Activated CD8-positive, alpha-beta T cell treated with anti-CD3 and anti-CD28 coated beads for 36 hours (primary cell): Measurements from ENCODE around the gene NANOS2. TPM values are rescaled to one million over a fixed set of nuclear protein-coding genes. Genes with fewer than 3 reads are reported as not detected.

Source experiments
- ATAC-seq: fragments of 200-7000 bp; cut with Tn5 transposase; one replicate; pipeline ENCODE4 v1.10.0; 2021; ENCODE audit warnings: mild to moderate bottlenecking, moderate library complexity
- CTCF ChIA-PET: fragments of 350-600 bp; sonication (Branson Sonifier 250); formaldehyde crosslinking; loops from one replicate; lab custom pipeline; 2021; ENCODE audit warnings: antibody characterized with exemption; lab: Charles Lee
- POLR2A ChIA-PET: fragments of 350-600 bp; sonication (Branson Sonifier 250); formaldehyde crosslinking; loops from one replicate; lab custom pipeline; 2021; ENCODE audit warnings: antibody characterized with exemption; lab: Charles Lee
- DNase-seq: peaks from one replicate; pipeline ENCODE4 v3.0.0-alpha.2; 2020
- H3K27ac Mint-ChIP-seq: one replicate; pipeline ENCODE4 v1.8.0; 2021; ENCODE audit warnings: mild to moderate bottlenecking, mixed read lengths
- H3K27me3 Mint-ChIP-seq: one replicate; pipeline ENCODE4 v1.8.0; 2021; ENCODE audit warnings: mixed read lengths
- H3K36me3 Mint-ChIP-seq: one replicate; pipeline ENCODE4 v1.8.0; 2021; ENCODE audit warnings: low read depth, mixed read lengths
- H3K4me1 Mint-ChIP-seq: one replicate; pipeline ENCODE4 v1.8.0; 2021; ENCODE audit warnings: low read depth, mixed read lengths
- H3K4me3 Mint-ChIP-seq: one replicate; pipeline ENCODE4 v1.8.0; 2021; ENCODE audit warnings: mild to moderate bottlenecking, moderate library complexity, mixed read lengths
- H3K9me3 Mint-ChIP-seq: one replicate; pipeline ENCODE4 v1.8.0; 2021; ENCODE audit warnings: mixed read lengths
- CTCF ChIP-seq: fragments of 200-600 bp; IDR thresholded peaks from one replicate; pipeline ENCODE4 v1.8.0; 2022; ENCODE audit warnings: antibody characterized with exemption, mild to moderate bottlenecking
- intact Hi-C: fragments of 100-400 bp; cut with micrococcal nuclease; formaldehyde crosslinking; loops from one replicate; pipeline ENCODE4 v1.10.0; 2022
- total RNA-seq, 2 experiments: library from RNA; stranded (reverse); gene quantifications; one replicate each; pipeline ENCODE4 v1.2.3, GENCODE V29; 2021

The NANOS2 gene
- not detected for total RNA-seq

GRCh38 chr19:45913874-45914830 lies at the start of gene NANOS2:
Gene NANOS2, minus strand, starts transcription at chr19:45914778. Its CDS starts 85 bp downstream, at chr19:45914693.
- DNase-seq (peak; percentile 33), ATAC-seq (no peak)
- POLR2A ChIA-PET, result interaction anchor here (0.6 kb wide), 1 partner anchor 50 kb away, joined by 3 read pairs; the partner anchor contains the start of gene FOXA3
- Mint-ChIP-seq H3K27ac (no peak within 1 kb of the TSS), H3K36me3 (no peaks in the 10 kb centered on the region), H3K9me3 (no peaks in the 10 kb centered on the region), H3K27me3 (peaks cover 19% of the 10 kb centered on the region), H3K4me3 (no peak within 1 kb of the TSS), H3K4me1 (peaks cover 4% of the 10 kb centered on the region)
- TF ChIP-seq CTCF, result peak; percentile 38
- CTCF ChIA-PET, result interaction anchor here (1.1 kb wide), 1 partner anchor 9 kb away, joined by 3 read pairs; no protein-coding TSS in a partner anchor
- intact Hi-C loops, result no loop called here

DNA sequence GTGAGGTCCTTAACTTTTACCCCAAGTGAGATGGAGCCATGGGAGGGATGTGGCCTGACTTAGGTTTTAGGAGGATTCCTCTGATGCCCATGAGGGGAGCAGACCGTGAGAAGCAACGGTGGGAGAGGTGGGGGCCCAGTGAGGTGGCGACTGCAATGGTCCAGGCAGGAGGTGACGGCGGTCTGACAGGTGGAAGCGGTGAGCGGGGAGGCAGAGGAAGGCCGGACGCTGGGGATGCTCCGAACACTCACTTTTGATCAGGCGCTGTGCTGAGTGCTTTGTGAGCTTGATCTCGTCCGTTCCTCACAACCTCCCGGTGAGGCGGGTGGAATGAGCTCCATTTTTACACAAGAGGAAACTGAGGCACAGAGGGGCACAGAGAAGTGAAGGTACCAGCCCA lies 47.4 kb upstream of the NANOS2 start:
- Mint-ChIP-seq H3K4me1 (no peaks in the 10 kb centered on the region), H3K9me3 (no peaks in the 10 kb centered on the region), H3K36me3 (no peaks in the 10 kb centered on the region), H3K27ac (no peak overlapping the region), H3K27me3 (peaks cover 44% of the 10 kb centered on the region), H3K4me3 (no peak overlapping the region)
- POLR2A ChIA-PET, result no interaction called here
- CTCF ChIA-PET, result no interaction called here
- intact Hi-C loops, result no loop called here
- no peak for DNase-seq
- TF ChIP-seq CTCF, result no peak
- no peak for ATAC-seq

DNA sequence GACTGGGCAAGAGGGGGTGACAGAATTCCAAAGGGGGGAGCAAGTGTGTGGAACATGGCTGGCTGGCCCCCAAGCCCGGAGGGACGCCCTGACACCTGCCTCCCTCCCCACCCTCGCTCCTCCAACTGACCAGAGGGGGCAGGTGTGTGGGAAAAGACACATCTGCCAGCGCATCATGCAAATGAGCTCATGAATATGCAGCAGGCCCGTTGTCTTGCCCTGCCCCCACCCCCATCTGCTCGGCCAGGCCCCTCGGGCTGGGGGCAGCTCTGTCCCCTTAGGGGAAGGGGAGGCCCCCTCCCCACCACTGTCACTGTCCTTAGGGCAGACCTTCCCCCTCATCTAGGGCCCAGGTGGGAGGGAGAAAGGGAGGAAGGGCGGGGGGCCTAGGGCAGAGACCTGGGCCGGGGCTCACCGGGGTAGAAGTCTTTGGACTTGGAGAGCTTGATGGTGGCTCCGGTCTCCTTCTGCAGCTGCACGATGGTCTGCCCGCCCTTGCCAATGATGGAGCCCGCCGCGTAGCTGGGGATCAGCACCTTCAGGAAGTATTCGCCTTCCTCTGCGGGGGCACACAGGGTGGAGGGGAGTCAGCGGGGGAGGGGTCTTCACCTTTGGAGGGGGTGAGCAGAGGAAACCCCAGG lies 46.1 kb upstream of the NANOS2 start:
- no peaks in the 10 kb centered on the region for H3K4me1 Mint-ChIP-seq
- peaks cover 41% of the 10 kb centered on the region for H3K27me3 Mint-ChIP-seq
- H3K36me3 Mint-ChIP-seq, result no peaks in the 10 kb centered on the region
- H3K27ac Mint-ChIP-seq, result no peak overlapping the region
- TF ChIP-seq CTCF, result no peak
- ATAC-seq (no peak), DNase-seq (no peak)
- POLR2A ChIA-PET, result no interaction called here
- intact Hi-C loops, result no loop called here
- CTCF ChIA-PET, result no interaction called here
- no peaks in the 10 kb centered on the region for H3K9me3 Mint-ChIP-seq
- H3K4me3 Mint-ChIP-seq, result no peak overlapping the region

DNA sequence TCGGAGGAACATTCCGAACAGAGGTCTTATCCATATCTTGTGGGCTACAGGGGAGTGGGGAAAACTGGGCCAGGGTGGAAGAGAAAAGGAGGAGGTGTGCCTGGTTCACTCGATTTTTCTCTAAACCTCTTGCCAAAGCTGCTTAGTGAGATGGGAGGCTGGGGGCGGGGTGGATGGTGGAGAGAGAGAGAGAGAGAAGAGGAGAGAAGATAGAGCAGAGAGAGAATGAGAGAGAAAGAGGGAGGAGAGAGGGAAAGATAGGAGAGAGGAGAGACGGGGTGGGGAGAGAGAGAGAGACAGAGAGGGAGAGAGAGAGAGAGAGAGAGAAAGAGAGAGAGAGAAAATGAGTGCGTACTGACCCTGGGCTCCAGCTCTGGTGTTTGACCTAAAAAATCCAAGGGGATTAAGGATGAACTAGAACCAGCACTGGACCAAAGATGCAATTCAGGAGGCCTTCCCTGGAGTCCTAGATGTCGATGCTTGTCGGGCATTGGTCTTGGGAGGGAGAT lies 45.0 kb upstream of the NANOS2 start:
- no peak for TF ChIP-seq CTCF
- intact Hi-C loops, result no loop called here
- DNase-seq, result no peak
- CTCF ChIA-PET, result no interaction called here
- POLR2A ChIA-PET, result interaction anchor here (1.1 kb wide), 1 partner anchor 8 kb away, joined by 3 read pairs; no protein-coding TSS in a partner anchor
- no peaks in the 10 kb centered on the region for H3K9me3 Mint-ChIP-seq
- H3K4me3 Mint-ChIP-seq, result no peak overlapping the region
- no peaks in the 10 kb centered on the region for H3K36me3 Mint-ChIP-seq
- peaks cover 45% of the 10 kb centered on the region for H3K27me3 Mint-ChIP-seq
- H3K27ac Mint-ChIP-seq, result no peak overlapping the region
- ATAC-seq, result no peak
- H3K4me1 Mint-ChIP-seq, result no peaks in the 10 kb centered on the region
